VCaP (cell line): ENCODE measurements around the gene CPEB4.

Source experiments
- H3K27ac ChIP-seq: fragments of 450-650 bp; 2 replicates; pipeline ENCODE4 v1.5.1; 2017
- CTCF ChIP-seq: fragments of 450-650 bp; conservative IDR thresholded peaks from 2 replicates; pipeline ENCODE4 v1.5.1; 2017; ENCODE audit warnings: mild to moderate bottlenecking, moderate library complexity

CPEB4 gene

GRCh38 chr5:173920024-173920753 lies 32.0 kb downstream of the CPEB4 start:
- TF ChIP-seq CTCF: no peak
- H3K27ac ChIP-seq: peak overlapping the region; percentile 75; the same call in 1 of the 2 replicates

GRCh38 chr5:173920866-173921555 lies 32.9 kb downstream of the CPEB4 start:
- H3K27ac ChIP-seq: no peak overlapping the region
- TF ChIP-seq CTCF: no peak

- H3K27ac ChIP-seq: no peak overlapping the region
- TF ChIP-seq CTCF: no peak
Observed at GRCh38 chr5:173922527-173922926, 34.4 kb downstream of the CPEB4 start.

GRCh38 chr5:173923218-173924095 lies 35.3 kb downstream of the CPEB4 start:
- no peak overlapping the region for H3K27ac ChIP-seq
- no peak for TF ChIP-seq CTCF

GRCh38 chr5:173924899-173925298 lies 36.8 kb downstream of the CPEB4 start:
- no peak overlapping the region for H3K27ac ChIP-seq
- TF ChIP-seq CTCF: no peak

GRCh38 chr5:173925449-173926071 lies 37.4 kb downstream of the CPEB4 start:
- TF ChIP-seq CTCF: peak; percentile 71
- 0 out of 2 replicates have a peak overlapping the region, but pooled peaks have one; percentile 14 for H3K27ac ChIP-seq

- H3K27ac ChIP-seq: 0 out of 2 replicates have a peak overlapping the region, but pooled peaks have one; percentile 14
- TF ChIP-seq CTCF: no peak
Observed at GRCh38 chr5:173926359-173926758, 38.2 kb downstream of the CPEB4 start.
